GM19193 (cell line): ENCODE data around the gene PLEKHH2.

Experiments used
- POLR2A ChIP-seq: IDR thresholded peaks from 4 replicates; pipeline ENCODE4 v1.6.1; 2011; ENCODE audit not compliant: insufficient read depth, insufficient read length; ENCODE audit errors: extremely low read depth

Gene PLEKHH2

GRCh38 chr2:43692428-43692994 is 55.5 kb downstream of the PLEKHH2 start:
- TF ChIP-seq POLR2A: no peak

- TF ChIP-seq POLR2A: no peak
Observed at GRCh38 chr2:43699761-43700160, 62.7 kb downstream of the PLEKHH2 start.

GRCh38 chr2:43701111-43701510 is 64.1 kb downstream of the PLEKHH2 start:
- no peak for TF ChIP-seq POLR2A

- TF ChIP-seq POLR2A: no peak
Observed at GRCh38 chr2:43707255-43708015, 70.4 kb downstream of the PLEKHH2 start.

- TF ChIP-seq POLR2A: no peak
Observed at GRCh38 chr2:43708178-43708577, 71.1 kb downstream of the PLEKHH2 start.

GRCh38 chr2:43708891-43709290 is 71.8 kb downstream of the PLEKHH2 start:
- no peak for TF ChIP-seq POLR2A

- TF ChIP-seq POLR2A: no peak
Observed at GRCh38 chr2:43710866-43711265, 73.8 kb downstream of the PLEKHH2 start.

- no peak for TF ChIP-seq POLR2A
Observed at GRCh38 chr2:43714164-43714563, 77.1 kb downstream of the PLEKHH2 start.

- TF ChIP-seq POLR2A: no peak
Observed at GRCh38 chr2:43715300-43716098, 78.4 kb downstream of the PLEKHH2 start.

- no peak for TF ChIP-seq POLR2A
Observed at GRCh38 chr2:43717322-43717721, 80.3 kb downstream of the PLEKHH2 start.

- no peak for TF ChIP-seq POLR2A
Observed at GRCh38 chr2:43718530-43719124, 81.6 kb downstream of the PLEKHH2 start.

- no peak for TF ChIP-seq POLR2A
Observed at GRCh38 chr2:43724728-43725526, 87.9 kb downstream of the PLEKHH2 start.

GRCh38 chr2:43725711-43726246 is 88.7 kb downstream of the PLEKHH2 start:
- TF ChIP-seq POLR2A: no peak

GRCh38 chr2:43727634-43728014 is 90.6 kb downstream of the PLEKHH2 start:
- no peak for TF ChIP-seq POLR2A
